GM23248 (cell line): ENCODE measurements around the gene INTS1. TPM values are rescaled to one million over a fixed set of nuclear protein-coding genes. Genes with fewer than 3 reads are reported as not detected.

Source experiments
- DNase-seq: peaks from one replicate; pipeline ENCODE4 v3.0.0-alpha.2; 2015
- H2AFZ ChIP-seq: fragments of 200-600 bp; sonication (generic); 2 replicates; pipeline ENCODE4 v1.6.1; 2016; ENCODE audit warnings: antibody characterized with exemption
- H3F3A ChIP-seq: fragments of 200-600 bp; sonication (generic); 2 replicates; pipeline ENCODE4 v1.6.1; 2016; ENCODE audit warnings: mild to moderate bottlenecking, antibody characterized with exemption, mixed run types; ENCODE audit not compliant: insufficient read depth
- H3K27ac ChIP-seq: fragments of 200-600 bp; sonication (generic); 2 replicates; pipeline ENCODE4 v1.5.1; 2016; ENCODE audit warnings: mild to moderate bottlenecking
- H3K27me3 ChIP-seq: fragments of 200-600 bp; sonication (generic); replicated peaks from 2 replicates; pipeline ENCODE4 v1.6.1; 2016; ENCODE audit warnings: mild to moderate bottlenecking; ENCODE audit not compliant: insufficient read depth
- H3K36me3 ChIP-seq: fragments of 200-600 bp; sonication (generic); 2 replicates; pipeline ENCODE4 v1.6.1; 2016; ENCODE audit warnings: low read depth, mild to moderate bottlenecking
- H3K4me1 ChIP-seq: fragments of 200-600 bp; sonication (generic); 2 replicates; pipeline ENCODE4 v1.6.1; 2016; ENCODE audit warnings: mild to moderate bottlenecking; ENCODE audit not compliant: insufficient read depth
- H3K4me2 ChIP-seq: fragments of 200-600 bp; sonication (generic); one replicate; pipeline ENCODE4 v1.6.1; 2016; ENCODE audit warnings: mild to moderate bottlenecking; ENCODE audit not compliant: unreplicated experiment
- H3K4me3 ChIP-seq: fragments of 200-600 bp; sonication (generic); 2 replicates; pipeline ENCODE4 v1.5.1; 2016; ENCODE audit warnings: mild to moderate bottlenecking
- H3K79me2 ChIP-seq: fragments of 200-600 bp; sonication (generic); 2 replicates; pipeline ENCODE4 v1.6.1; 2016; ENCODE audit warnings: mild to moderate bottlenecking; ENCODE audit not compliant: insufficient read depth
- H3K9ac ChIP-seq: fragments of 200-600 bp; sonication (generic); 2 replicates; pipeline ENCODE4 v1.6.1; 2016; ENCODE audit warnings: mild to moderate bottlenecking
- H3K9me2 ChIP-seq: fragments of 200-600 bp; sonication (generic); 2 replicates; pipeline ENCODE4 v1.6.1; 2016; ENCODE audit warnings: mixed run types, mild to moderate bottlenecking, moderate library complexity; ENCODE audit not compliant: insufficient read depth
- H3K9me3 ChIP-seq: fragments of 200-600 bp; sonication (generic); one replicate; pipeline ENCODE4 v1.6.1; 2017; ENCODE audit warnings: low read depth
- H4K20me1 ChIP-seq: fragments of 200-600 bp; sonication (generic); 2 replicates; pipeline ENCODE4 v1.6.0; 2016; ENCODE audit not compliant: insufficient read depth
- EZH2 ChIP-seq: fragments of 200-600 bp; sonication (generic); IDR thresholded peaks from 2 replicates; pipeline ENCODE4 v1.6.1; 2018; ENCODE audit warnings: antibody characterized with exemption, mild to moderate bottlenecking; ENCODE audit not compliant: insufficient read depth, poor library complexity, severe bottlenecking
- EZH2phosphoT487 ChIP-seq: fragments of 200-600 bp; sonication (generic); IDR thresholded peaks from 2 replicates; pipeline ENCODE4 v1.6.1; 2018; ENCODE audit warnings: antibody characterized with exemption, moderate library complexity, mild to moderate bottlenecking, low read depth; ENCODE audit not compliant: insufficient read depth
- WGBS, 2 experiments: methylation state at CpG; one replicate each; pipeline ENCODE4 v1.1.6; 2015 to 2017; ENCODE audit warnings: low lambda C conversion rate in 2 of 2, low coverage in 1 of 2; ENCODE audit errors: missing lambda C conversion rate in 2 of 2; 5-methylcytosine and 5-hydroxymethylcytosine counted together
- in situ Hi-C: fragments of 300-500 bp; cut with MboI; formaldehyde crosslinking; loops from 2 replicates; pipeline ENCODE4 v1.15.0; 2020
- polyA plus RNA-seq: library from polyadenylated mRNA; unstranded; fragments of >200 nt; fragmentation: Nextera tagmentation; extraction: Ambion mirVana; gene quantifications from 2 replicates; pipeline ENCODE4 v1.2.1, GENCODE V29; 2016
- total RNA-seq: library from RNA; depleted of rRNA; stranded (reverse); fragments of >200 nt; shearing (Covaris generic); gene quantifications from 2 replicates; pipeline ENCODE4 v1.2.3, GENCODE V29; 2014

Gene INTS1
- total and polyA plus RNA-seq, 2 experiments from 2014 or later = 25.4 to 44.7 TPM

- in situ Hi-C loops = no loop called here
- 43 to 44% methylated on average over 23 of the region's 23 CpGs for WGBS, 2 experiments
- H2AFZ ChIP-seq = no peak overlapping the region
Measured at GRCh38 chr7:1457949-1458682, 46.1 kb downstream of the INTS1 start.

GRCh38 chr7:1457059-1457948, 46.9 kb downstream of the INTS1 start:
- H3K9me3 ChIP-seq = no peaks in the 10 kb centered on the region
- no peak for DNase-seq
- no peaks in the 10 kb centered on the region for H3K36me3 ChIP-seq
- H3K9me2 ChIP-seq = no peaks in the 10 kb centered on the region
- 70 to 77% methylated on average over 18 of the region's 18 CpGs for WGBS, 2 experiments
- no peak overlapping the region for H3K27ac ChIP-seq
- H2AFZ ChIP-seq = no peak overlapping the region
- peak overlapping the region; percentile 90 for H3K4me2 ChIP-seq
- H3K4me3 ChIP-seq = peak overlapping the region; percentile 90
- H4K20me1 ChIP-seq = no peaks in the 10 kb centered on the region
- H3F3A ChIP-seq = peaks cover 6% of the 10 kb centered on the region
- no peak for TF ChIP-seq EZH2phosphoT487
- no peak for TF ChIP-seq EZH2
- H3K4me1 ChIP-seq = peaks cover 12% of the 10 kb centered on the region
- no peaks in the 10 kb centered on the region for H3K27me3 ChIP-seq
- in situ Hi-C loops = no loop called here
- H3K79me2 ChIP-seq = peaks cover 42% of the 10 kb centered on the region
- H3K9ac ChIP-seq = no peak overlapping the region

More at GRCh38 chr7:1457949-1458682, 46.1 kb downstream of the INTS1 start:
- Histone ChIP-seq H3K4me3 (peak overlapping the region; percentile 90), H3K9me2 (no peaks in the 10 kb centered on the region), H4K20me1 (no peaks in the 10 kb centered on the region), H3K79me2 (peaks cover 42% of the 10 kb centered on the region), H3F3A (peaks cover 13% of the 10 kb centered on the region), H3K4me2 (peak overlapping the region; percentile 90), H3K27ac (peak overlapping the region; percentile 83), H3K27me3 (no peaks in the 10 kb centered on the region), H3K36me3 (no peaks in the 10 kb centered on the region), H3K9me3 (no peaks in the 10 kb centered on the region), H3K9ac (peak overlapping the region; percentile 87), H3K4me1 (peaks cover 20% of the 10 kb centered on the region)
- TF ChIP-seq EZH2 (no peak), EZH2phosphoT487 (no peak)
- peak; percentile 49 for DNase-seq

GRCh38 chr7:1455955-1456354, 48.2 kb downstream of the INTS1 start:
- Histone ChIP-seq H3K4me1 (peaks cover 11% of the 10 kb centered on the region), H3F3A (no peaks in the 10 kb centered on the region), H3K9ac (no peak overlapping the region), H3K79me2 (peaks cover 42% of the 10 kb centered on the region), H3K36me3 (no peaks in the 10 kb centered on the region), H3K9me3 (no peaks in the 10 kb centered on the region), H3K27me3 (no peaks in the 10 kb centered on the region), H3K4me3 (no peak overlapping the region), H4K20me1 (no peaks in the 10 kb centered on the region), H3K9me2 (no peaks in the 10 kb centered on the region), H2AFZ (no peak overlapping the region), H3K4me2 (no peak overlapping the region), H3K27ac (no peak overlapping the region)
- TF ChIP-seq EZH2 = no peak
- TF ChIP-seq EZH2phosphoT487 = no peak
- in situ Hi-C loops = no loop called here
- DNase-seq = no peak
- WGBS, 2 experiments = 95 to 97% methylated on average over 13 of the region's 13 CpGs

GRCh38 chr7:1455241-1455939, 48.8 kb downstream of the INTS1 start:
- H3K9ac ChIP-seq = no peak overlapping the region
- no peak overlapping the region for H3K4me2 ChIP-seq
- H3K4me1 ChIP-seq = peaks cover 11% of the 10 kb centered on the region
- DNase-seq = no peak
- H3K4me3 ChIP-seq = no peak overlapping the region
- no peaks in the 10 kb centered on the region for H3K9me3 ChIP-seq
- H3F3A ChIP-seq = no peaks in the 10 kb centered on the region
- no peak overlapping the region for H2AFZ ChIP-seq
- no peaks in the 10 kb centered on the region for H3K36me3 ChIP-seq
- 84 to 88% methylated on average over 25 to 26 of the region's 26 CpGs for whole genome bisulfite sequencing, 2 experiments
- in situ Hi-C loops = no loop called here
- H3K79me2 ChIP-seq = peaks cover 42% of the 10 kb centered on the region
- H3K27me3 ChIP-seq = no peaks in the 10 kb centered on the region
- no peaks in the 10 kb centered on the region for H3K9me2 ChIP-seq
- H4K20me1 ChIP-seq = no peaks in the 10 kb centered on the region
- H3K27ac ChIP-seq = no peak overlapping the region
- TF ChIP-seq EZH2 (no peak), EZH2phosphoT487 (no peak)
